HEK293 (cell line): Measurements from ENCODE around the gene SCOC.
A peak's percentile ranks its signal among the peaks of the same experiment; 100 is the strongest.

Source experiments
- CTCF ChIA-PET: fragments of 350-600 bp; formaldehyde crosslinking; extraction: SDS; loops from one replicate; lab custom pipeline; 2021; ENCODE audit warnings: antibody characterized with exemption; lab: Yijun Ruan, JAX
- POLR2A ChIA-PET: fragments of 300-600 bp; formaldehyde crosslinking; extraction: SDS; loops from one replicate; lab custom pipeline; 2020; ENCODE audit warnings: antibody characterized with exemption, inconsistent platforms; lab: Yijun Ruan, JAX
- H3K27ac ChIP-seq: fragments of 200-500 bp; sonication (Bioruptor generic); 2 replicates; pipeline ENCODE4 v1.5.1; 2014; ENCODE audit warnings: low read depth, low read length, control low read depth, inconsistent platforms; ENCODE audit errors: extremely low read depth
- H3K36me3 ChIP-seq, 2 experiments: fragments of 200-500 bp in 1 of 2; sonication (Bioruptor generic) in 1 of 2; 1 replicate in 1 of 2; 2 replicates in 1 of 2; pipeline ENCODE4 v1.5.1; 2014 to 2017; ENCODE audit warnings: inconsistent platforms in 2 of 2, low read length in 2 of 2; ENCODE audit not compliant: control insufficient read depth in 2 of 2, insufficient read depth in 1 of 2
- H3K4me1 ChIP-seq: fragments of 200-500 bp; sonication (Bioruptor generic); 2 replicates; pipeline ENCODE4 v1.5.1; 2014; ENCODE audit warnings: mild to moderate bottlenecking, low read length, inconsistent platforms; ENCODE audit not compliant: control insufficient read depth, insufficient read depth
- H3K4me3 ChIP-seq: 2 replicates; pipeline ENCODE4 v1.5.1; 2011; ENCODE audit warnings: low read depth, mild to moderate bottlenecking, control low read depth, low read length, moderate library complexity
- H3K9me3 ChIP-seq: fragments of 200-500 bp; sonication (Bioruptor generic); 2 replicates; pipeline ENCODE4 v1.5.1; 2014; ENCODE audit warnings: low read depth, low read length, inconsistent platforms; ENCODE audit not compliant: control insufficient read depth, insufficient read depth
- ZNF335 ChIP-seq: fragments of 450-650 bp; formaldehyde crosslinking; conservative IDR thresholded peaks from 2 replicates; pipeline ENCODE4 v1.5.1; 2016; ENCODE audit warnings: missing biosample characterization, missing genetic modification characterization
- ZNF416 ChIP-seq: fragments of 450-650 bp; formaldehyde crosslinking; IDR thresholded peaks from 2 replicates; pipeline ENCODE4 v1.5.1; 2016; ENCODE audit warnings: missing biosample characterization, missing genetic modification characterization
- ZNF596 ChIP-seq: fragments of 450-650 bp; IDR thresholded peaks from 2 replicates; pipeline ENCODE4 v1.5.0; 2018; ENCODE audit warnings: missing biosample characterization, mild to moderate bottlenecking, missing genetic modification characterization, moderate library complexity
- ZNF600 ChIP-seq: fragments of 450-650 bp; formaldehyde crosslinking; IDR thresholded peaks from 2 replicates; pipeline ENCODE4 v1.5.1; 2016; ENCODE audit warnings: missing biosample characterization, missing genetic modification characterization
- TF ChIP-seq, protein P1 (sequence below): fragments of 450-650 bp; formaldehyde crosslinking; IDR thresholded peaks from 2 replicates; pipeline ENCODE4 v1.5.1; 2016; ENCODE audit warnings: missing biosample characterization, missing genetic modification characterization
- TF ChIP-seq, protein P2 (sequence below): fragments of 450-650 bp; formaldehyde crosslinking; IDR thresholded peaks from 2 replicates; pipeline ENCODE4 v1.5.1; 2016; ENCODE audit warnings: missing biosample characterization, missing genetic modification characterization
- TF ChIP-seq, protein P3 (sequence below): fragments of 450-650 bp; formaldehyde crosslinking; IDR thresholded peaks from 2 replicates; pipeline ENCODE4 v1.5.1; 2016; ENCODE audit warnings: missing biosample characterization, missing genetic modification characterization
- TF ChIP-seq, protein P4 (sequence below): fragments of 450-650 bp; formaldehyde crosslinking; IDR thresholded peaks from 2 replicates; pipeline ENCODE4 v1.5.1; 2016; ENCODE audit warnings: missing biosample characterization, missing genetic modification characterization
- TF ChIP-seq, protein P5 (sequence below): fragments of 450-650 bp; formaldehyde crosslinking; IDR thresholded peaks from 2 replicates; pipeline ENCODE4 v1.5.1; 2016; ENCODE audit warnings: missing biosample characterization, missing genetic modification characterization

Gene SCOC

DNA sequence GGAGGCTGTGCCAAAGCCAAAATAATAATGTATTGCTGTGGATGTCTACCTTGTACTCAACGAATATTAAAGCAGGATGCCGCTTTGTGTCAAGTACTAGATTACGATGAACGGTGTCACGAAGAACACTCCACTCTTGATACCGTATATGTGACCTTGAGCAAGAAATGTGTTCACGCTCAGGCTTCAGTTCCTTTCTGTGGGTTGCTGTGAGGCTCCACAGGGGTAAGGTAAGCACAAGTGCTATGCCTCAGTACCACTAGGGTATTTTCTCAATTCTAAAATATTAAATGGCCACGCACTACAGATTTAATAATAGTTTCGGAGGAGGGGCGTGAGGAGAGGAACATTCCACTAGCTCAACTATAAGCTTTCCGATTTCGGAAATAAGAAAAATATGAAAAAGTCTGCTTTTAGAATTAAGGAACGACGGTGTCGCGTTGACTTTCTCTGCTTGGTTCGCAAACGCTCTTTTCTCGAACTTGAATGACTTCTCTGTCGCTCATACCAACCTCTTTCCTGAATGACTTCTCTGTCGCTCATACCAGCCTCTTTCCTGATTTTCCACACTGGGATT lies 607 bp upstream of the SCOC start (continued):
- TF ChIP-seq, protein P1, sequence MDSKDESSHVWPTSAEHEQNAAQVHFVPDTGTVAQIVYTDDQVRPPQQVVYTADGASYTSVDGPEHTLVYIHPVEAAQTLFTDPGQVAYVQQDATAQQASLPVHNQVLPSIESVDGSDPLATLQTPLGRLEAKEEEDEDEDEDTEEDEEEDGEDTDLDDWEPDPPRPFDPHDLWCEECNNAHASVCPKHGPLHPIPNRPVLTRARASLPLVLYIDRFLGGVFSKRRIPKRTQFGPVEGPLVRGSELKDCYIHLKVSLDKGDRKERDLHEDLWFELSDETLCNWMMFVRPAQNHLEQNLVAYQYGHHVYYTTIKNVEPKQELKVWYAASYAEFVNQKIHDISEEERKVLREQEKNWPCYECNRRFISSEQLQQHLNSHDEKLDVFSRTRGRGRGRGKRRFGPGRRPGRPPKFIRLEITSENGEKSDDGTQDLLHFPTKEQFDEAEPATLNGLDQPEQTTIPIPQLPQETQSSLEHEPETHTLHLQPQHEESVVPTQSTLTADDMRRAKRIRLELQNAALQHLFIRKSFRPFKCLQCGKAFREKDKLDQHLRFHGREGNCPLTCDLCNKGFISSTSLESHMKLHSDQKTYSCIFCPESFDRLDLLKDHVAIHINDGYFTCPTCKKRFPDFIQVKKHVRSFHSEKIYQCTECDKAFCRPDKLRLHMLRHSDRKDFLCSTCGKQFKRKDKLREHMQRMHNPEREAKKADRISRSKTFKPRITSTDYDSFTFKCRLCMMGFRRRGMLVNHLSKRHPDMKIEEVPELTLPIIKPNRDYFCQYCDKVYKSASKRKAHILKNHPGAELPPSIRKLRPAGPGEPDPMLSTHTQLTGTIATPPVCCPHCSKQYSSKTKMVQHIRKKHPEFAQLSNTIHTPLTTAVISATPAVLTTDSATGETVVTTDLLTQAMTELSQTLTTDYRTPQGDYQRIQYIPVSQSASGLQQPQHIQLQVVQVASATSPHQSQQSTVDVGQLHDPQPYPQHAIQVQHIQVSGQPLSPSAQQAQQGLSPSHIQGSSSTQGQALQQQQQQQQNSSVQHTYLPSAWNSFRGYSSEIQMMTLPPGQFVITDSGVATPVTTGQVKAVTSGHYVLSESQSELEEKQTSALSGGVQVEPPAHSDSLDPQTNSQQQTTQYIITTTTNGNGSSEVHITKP (tag by site-specific recombination) = peak; percentile 94

DNA sequence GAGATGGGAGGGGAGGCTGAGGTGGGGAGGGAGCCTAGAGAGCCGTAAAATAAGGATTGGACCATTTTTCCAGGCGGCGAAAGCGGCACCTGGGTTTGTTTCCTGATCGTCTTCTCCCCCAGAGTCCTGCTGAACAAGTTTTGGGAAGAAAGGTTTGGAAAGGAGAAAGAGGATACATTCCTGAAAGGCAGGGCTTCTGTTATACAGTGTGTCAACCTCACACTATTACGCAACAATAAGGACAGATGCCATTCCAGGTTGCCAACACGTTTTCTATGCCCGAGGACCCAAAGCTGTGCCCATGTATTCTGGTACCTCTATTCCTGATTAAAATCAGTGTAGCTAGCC lies 658 bp downstream of the SCOC start:
- ChIA-PET POLR2A (interaction anchor here (1.2 to 2.1 kb wide), 5 partner anchors 10 to 383 kb away, joined by 4 to 12 read pairs (median 6); partner anchors contain the start of genes ELMOD2 and TBC1D9), CTCF (interaction anchor here (1.4 to 3.5 kb wide), 2 partner anchors 14 to 477 kb away, joined by 4 to 34 read pairs; no protein-coding TSS in a partner anchor)
- peaks cover 0 to 3% of the 10 kb centered on the region in 2 experiments; a peak in 1 of 3 replicates for H3K36me3 ChIP-seq
- H3K27ac ChIP-seq = peak overlapping the region; percentile 69; the same call in 1 of the 2 replicates
- H3K9me3 ChIP-seq = no peaks in the 10 kb centered on the region
- H3K4me1 ChIP-seq = 0 out of 2 replicates have a peak, but pooled peaks cover 3% of the 10 kb centered on the region
- H3K4me3 ChIP-seq = peak overlapping the region; percentile 87
- TF ChIP-seq, protein P2, sequence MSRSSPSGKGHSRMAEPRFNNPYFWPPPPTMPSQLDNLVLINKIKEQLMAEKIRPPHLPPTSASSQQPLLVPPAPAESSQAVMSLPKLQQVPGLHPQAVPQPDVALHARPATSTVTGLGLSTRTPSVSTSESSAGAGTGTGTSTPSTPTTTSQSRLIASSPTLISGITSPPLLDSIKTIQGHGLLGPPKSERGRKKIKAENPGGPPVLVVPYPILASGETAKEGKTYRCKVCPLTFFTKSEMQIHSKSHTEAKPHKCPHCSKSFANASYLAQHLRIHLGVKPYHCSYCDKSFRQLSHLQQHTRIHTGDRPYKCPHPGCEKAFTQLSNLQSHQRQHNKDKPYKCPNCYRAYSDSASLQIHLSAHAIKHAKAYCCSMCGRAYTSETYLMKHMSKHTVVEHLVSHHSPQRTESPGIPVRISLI (tag by site-specific recombination) = no peak
- 0 out of 2 replicates have a peak, but pooled peaks have one; percentile 1 for TF ChIP-seq ZNF600 (tag by site-specific recombination)
- TF ChIP-seq, protein P3, sequence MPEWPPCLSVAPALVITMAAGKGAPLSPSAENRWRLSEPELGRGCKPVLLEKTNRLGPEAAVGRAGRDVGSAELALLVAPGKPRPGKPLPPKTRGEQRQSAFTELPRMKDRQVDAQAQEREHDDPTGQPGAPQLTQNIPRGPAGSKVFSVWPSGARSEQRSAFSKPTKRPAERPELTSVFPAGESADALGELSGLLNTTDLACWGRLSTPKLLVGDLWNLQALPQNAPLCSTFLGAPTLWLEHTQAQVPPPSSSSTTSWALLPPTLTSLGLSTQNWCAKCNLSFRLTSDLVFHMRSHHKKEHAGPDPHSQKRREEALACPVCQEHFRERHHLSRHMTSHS = no peak
- no peak for TF ChIP-seq ZNF596 (tag by site-specific recombination)
- peak; percentile 96 for TF ChIP-seq ZNF335

DNA sequence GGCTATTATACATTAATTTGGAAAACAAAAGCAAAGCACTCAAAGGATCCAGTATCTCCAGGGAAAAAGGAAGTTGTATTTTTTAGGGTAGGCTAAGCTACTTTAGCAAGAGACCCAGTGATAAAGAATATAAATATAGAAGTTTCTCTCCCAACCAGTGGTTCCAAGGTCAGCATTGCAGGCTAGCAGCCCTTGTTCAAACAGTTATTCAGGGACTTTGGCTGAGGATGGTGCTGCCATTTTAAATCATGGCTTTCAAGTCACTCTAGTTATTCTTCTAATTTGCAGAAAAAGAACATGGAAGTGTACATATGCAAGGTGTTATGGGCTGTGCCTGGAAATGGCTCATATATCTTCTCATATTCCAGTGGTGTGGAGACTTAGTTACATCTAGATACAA lies 9.3 kb downstream of the SCOC start:
- no peaks in the 10 kb centered on the region for H3K4me1 ChIP-seq

More for the DNA sequence above, 9.3 kb downstream of the SCOC start:
- no peak overlapping the region for H3K27ac ChIP-seq
- TF ChIP-seq, protein P4, sequence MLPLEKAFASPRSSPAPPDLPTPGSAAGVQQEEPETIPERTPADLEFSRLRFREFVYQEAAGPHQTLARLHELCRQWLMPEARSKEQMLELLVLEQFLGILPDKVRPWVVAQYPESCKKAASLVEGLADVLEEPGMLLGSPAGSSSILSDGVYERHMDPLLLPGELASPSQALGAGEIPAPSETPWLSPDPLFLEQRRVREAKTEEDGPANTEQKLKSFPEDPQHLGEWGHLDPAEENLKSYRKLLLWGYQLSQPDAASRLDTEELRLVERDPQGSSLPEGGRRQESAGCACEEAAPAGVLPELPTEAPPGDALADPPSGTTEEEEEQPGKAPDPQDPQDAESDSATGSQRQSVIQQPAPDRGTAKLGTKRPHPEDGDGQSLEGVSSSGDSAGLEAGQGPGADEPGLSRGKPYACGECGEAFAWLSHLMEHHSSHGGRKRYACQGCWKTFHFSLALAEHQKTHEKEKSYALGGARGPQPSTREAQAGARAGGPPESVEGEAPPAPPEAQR (tag by site-specific recombination) = no peak
- TF ChIP-seq, protein P5, sequence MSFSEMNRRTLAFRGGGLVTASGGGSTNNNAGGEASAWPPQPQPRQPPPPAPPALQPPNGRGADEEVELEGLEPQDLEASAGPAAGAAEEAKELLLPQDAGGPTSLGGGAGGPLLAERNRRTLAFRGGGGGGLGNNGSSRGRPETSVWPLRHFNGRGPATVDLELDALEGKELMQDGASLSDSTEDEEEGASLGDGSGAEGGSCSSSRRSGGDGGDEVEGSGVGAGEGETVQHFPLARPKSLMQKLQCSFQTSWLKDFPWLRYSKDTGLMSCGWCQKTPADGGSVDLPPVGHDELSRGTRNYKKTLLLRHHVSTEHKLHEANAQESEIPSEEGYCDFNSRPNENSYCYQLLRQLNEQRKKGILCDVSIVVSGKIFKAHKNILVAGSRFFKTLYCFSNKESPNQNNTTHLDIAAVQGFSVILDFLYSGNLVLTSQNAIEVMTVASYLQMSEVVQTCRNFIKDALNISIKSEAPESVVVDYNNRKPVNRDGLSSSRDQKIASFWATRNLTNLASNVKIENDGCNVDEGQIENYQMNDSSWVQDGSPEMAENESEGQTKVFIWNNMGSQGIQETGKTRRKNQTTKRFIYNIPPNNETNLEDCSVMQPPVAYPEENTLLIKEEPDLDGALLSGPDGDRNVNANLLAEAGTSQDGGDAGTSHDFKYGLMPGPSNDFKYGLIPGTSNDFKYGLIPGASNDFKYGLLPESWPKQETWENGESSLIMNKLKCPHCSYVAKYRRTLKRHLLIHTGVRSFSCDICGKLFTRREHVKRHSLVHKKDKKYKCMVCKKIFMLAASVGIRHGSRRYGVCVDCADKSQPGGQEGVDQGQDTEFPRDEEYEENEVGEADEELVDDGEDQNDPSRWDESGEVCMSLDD (tag by site-specific recombination) = no peak
- no peak for TF ChIP-seq ZNF416 (tag by site-specific recombination)
- peaks cover 0 to 26% of the 10 kb centered on the region in 2 experiments; a peak in 2 of 3 replicates for H3K36me3 ChIP-seq
- ChIA-PET CTCF (no interaction called here), POLR2A (interaction anchor here (2.3 kb wide), 1 partner anchor 9 kb away, joined by 12 read pairs; the partner anchor contains the start of gene SCOC)
- H3K9me3 ChIP-seq = no peaks in the 10 kb centered on the region
- H3K4me3 ChIP-seq = no peak overlapping the region
